HepG2 (cell line): Measurements from ENCODE around the gene PNMA3. TPM values are rescaled to one million over a fixed set of nuclear protein-coding genes. Genes with fewer than 3 reads are reported as not detected.
A peak's percentile ranks its signal among the peaks of the same experiment; 100 is the strongest.

Source experiments
- ATAC-seq: fragments of 200-7000 bp; cut with Tn5 transposase; 3 replicates; pipeline ENCODE4 v1.9.1; 2020; ENCODE audit warnings: mild to moderate bottlenecking, moderate library complexity
- BruUV-seq: library from RNA; stranded (reverse); fragments of 400-500 nt; replicated peaks from 2 replicates; lab custom pipeline; 2021; lab: Mats Ljungman, UMichigan
- CTCF ChIA-PET: fragments of 300-600 bp; formaldehyde crosslinking; extraction: SDS; loops from one replicate; lab custom pipeline; 2021; ENCODE audit warnings: low total read pairs, inconsistent platforms, low intra/inter-chr PET ratio; lab: Yijun Ruan, JAX
- POLR2A ChIA-PET: fragments of 350-600 bp; sonication (Branson Sonifier 250); formaldehyde crosslinking; loops from one replicate; lab custom pipeline; 2020; ENCODE audit warnings: antibody characterized with exemption, inconsistent platforms; lab: Yijun Ruan, JAX
- DNase-seq: peaks from one replicate; pipeline ENCODE4 v3.0.0-alpha.2; 2015; ENCODE audit warnings: low spot score
- FAIRE-seq: peaks from 3 replicates; lab custom pipeline; 2011; peaks lifted over from hg19 to GRCh38; lab: Jason Lieb, UNC
- H2AFZ ChIP-seq: one replicate; pipeline ENCODE4 v1.6.1; 2011; ENCODE audit warnings: low read length, inconsistent platforms
- H3K27ac ChIP-seq: fragments of 300-600 bp; 3 replicates; pipeline ENCODE4 v1.8.0; 2011; ENCODE audit warnings: mixed run types, mild to moderate bottlenecking, mixed read lengths, low read length, inconsistent platforms; ENCODE audit not compliant: insufficient read depth; ENCODE audit errors: extremely low read length
- H3K27me3 ChIP-seq, 2 experiments: fragments of 200-600 bp in 1 of 2; 2 replicates in 1 of 2; 3 replicates in 1 of 2; pipeline versions ENCODE4 v1.6.0 to v1.8.0; 2011; ENCODE audit warnings: low read length in 2 of 2, mild to moderate bottlenecking in 2 of 2, moderate library complexity in 2 of 2, inconsistent platforms in 1 of 2; ENCODE audit not compliant: insufficient read depth in 2 of 2, control insufficient read depth in 1 of 2
- H3K36me3 ChIP-seq, 2 experiments: fragments of 200-600 bp in 1 of 2; replicated peaks in 1 of 2; 2 replicates in 1 of 2; 3 replicates in 1 of 2; pipeline versions ENCODE4 v1.5.1 to v1.8.0; 2011; ENCODE audit warnings: low read length in 2 of 2, inconsistent platforms in 1 of 2; ENCODE audit not compliant: insufficient read depth in 2 of 2, control insufficient read depth in 1 of 2
- H3K4me1 ChIP-seq: 2 replicates; pipeline ENCODE4 v1.5.1; 2012; ENCODE audit warnings: low read length, inconsistent platforms; ENCODE audit not compliant: insufficient read depth
- H3K4me2 ChIP-seq: 2 replicates; pipeline ENCODE4 v1.6.0; 2011; ENCODE audit warnings: low read depth, low read length, inconsistent platforms
- H3K4me3 ChIP-seq, 3 experiments: fragments of 200-600 bp in 1 of 3; sonication (generic), shearing (Covaris generic) in 1 of 3; replicated peaks in 1 of 3; 2 replicates each; pipeline ENCODE4 v1.5.1; 2011 to 2016; ENCODE audit warnings: low read length in 3 of 3, inconsistent platforms in 2 of 3, low read depth in 2 of 3, mild to moderate bottlenecking in 2 of 3, control low read depth in 1 of 3, mixed read lengths in 1 of 3; ENCODE audit not compliant: insufficient read depth in 1 of 3
- H3K79me2 ChIP-seq: one replicate; pipeline ENCODE4 v1.6.1; 2011; ENCODE audit warnings: low read length, inconsistent platforms; ENCODE audit not compliant: insufficient read depth
- H3K9ac ChIP-seq: 2 replicates; pipeline ENCODE4 v1.6.0; 2011; ENCODE audit warnings: mild to moderate bottlenecking, low read depth, low read length, inconsistent platforms; ENCODE audit not compliant: insufficient read depth
- H3K9me3 ChIP-seq: 2 replicates; pipeline ENCODE4 v1.5.1; 2012; ENCODE audit warnings: mild to moderate bottlenecking, low read length
- H4K20me1 ChIP-seq: 2 replicates; pipeline ENCODE4 v1.6.0; 2011; ENCODE audit warnings: inconsistent platforms, mild to moderate bottlenecking, low read length, moderate library complexity; ENCODE audit not compliant: insufficient read depth
- FOXA3 ChIP-seq: IDR thresholded peaks from 2 replicates; pipeline ENCODE4 v1.6.1; 2016; ENCODE audit warnings: missing genetic modification reagents, missing compliant biosample characterization
- NR2F6 ChIP-seq, 2 experiments: IDR thresholded peaks; 2 replicates each; pipeline ENCODE4 v1.6.1; 2016; ENCODE audit warnings: antibody characterized with exemption in 1 of 2, mild to moderate bottlenecking in 1 of 2
- TEAD3 ChIP-seq: optimal IDR thresholded peaks from 2 replicates; pipeline ENCODE3; 2016; ENCODE audit warnings: borderline replicate concordance
- ZNF180 ChIP-seq: sonication (generic); formaldehyde crosslinking; IDR thresholded peaks from 2 replicates; pipeline ENCODE4 v1.4.0; 2020; ENCODE audit warnings: low read depth, missing genetic modification reagents, borderline replicate concordance
- ZNF382 ChIP-seq: sonication (generic); formaldehyde crosslinking; IDR thresholded peaks from 2 replicates; pipeline ENCODE4 v1.5.0; 2020; ENCODE audit warnings: missing genetic modification reagents, mild to moderate bottlenecking, borderline replicate concordance
- ZNF816 ChIP-seq: sonication (generic); formaldehyde crosslinking; IDR thresholded peaks from 2 replicates; pipeline ENCODE4 v1.8.0; 2022; ENCODE audit warnings: missing genetic modification reagents, mild to moderate bottlenecking, borderline replicate concordance
- WGBS: methylation state at CpG from one replicate; pipeline ENCODE4 v1.1.6; 2017; ENCODE audit warnings: low lambda C conversion rate; 5-methylcytosine and 5-hydroxymethylcytosine counted together
- in situ Hi-C: cut with HindIII; loops from 2 replicates; pipeline ENCODE4 v1.10.0; 2017; ENCODE audit warnings: low pct_unique_long_range_greater_than_20kb; ENCODE audit not compliant: extremely low pct_ligation_motif_present
- intact Hi-C: fragments of 100-400 bp; cut with micrococcal nuclease; formaldehyde crosslinking; loops from one replicate; pipeline ENCODE4 v1.10.0; 2022; ENCODE audit not compliant: unreplicated experiment
- polyA plus RNA-seq, 8 experiments: library from polyadenylated mRNA; depleted of rRNA in 3 of 8; stranded (reverse) in 7 of 8; unstranded in 1 of 8; fragments of >200 nt; fragmentation: Illumina TruSeq in 4 of 8; extraction: Trizol in 4 of 8; gene quantifications; 2 replicates each; pipeline versions ENCODE4 v1.2.1 to v1.2.3, GENCODE V29; 2011 to 2016; ENCODE audit warnings: low read depth in 4 of 8, missing spikeins in 1 of 8, mixed read lengths in 1 of 8; ENCODE audit not compliant: insufficient read depth in 1 of 8
- total RNA-seq, 5 experiments: library from RNA; depleted of rRNA; stranded (reverse); fragments of >200 nt; fragmentation: Illumina TruSeq; extraction: Trizol; gene quantifications; 2 replicates each; pipeline ENCODE4 v1.2.3, GENCODE V29; 2016; ENCODE audit warnings: low read depth in 1 of 5
- TF ChIP-seq, protein P1 (sequence below): sonication (generic); formaldehyde crosslinking; IDR thresholded peaks from 2 replicates; pipeline ENCODE4 v1.4.0; 2020; ENCODE audit warnings: missing genetic modification reagents
- TF ChIP-seq, protein P2 (sequence below): IDR thresholded peaks from 2 replicates; pipeline ENCODE4 v1.6.1; 2012; ENCODE audit warnings: inconsistent platforms
- TF ChIP-seq, protein P3 (sequence below): sonication (generic); formaldehyde crosslinking; IDR thresholded peaks from 2 replicates; pipeline ENCODE4 v1.8.0; 2022; ENCODE audit warnings: mild to moderate bottlenecking, missing genetic modification reagents, moderate library complexity
- TF ChIP-seq, protein P4 (sequence below): sonication (generic); formaldehyde crosslinking; IDR thresholded peaks from 2 replicates; pipeline ENCODE4 v1.8.1; 2023; ENCODE audit warnings: mild to moderate bottlenecking, moderate library complexity, missing genetic modification reagents
- TF ChIP-seq, protein P5 (sequence below): sonication (generic); formaldehyde crosslinking; IDR thresholded peaks from 2 replicates; pipeline ENCODE4 v1.4.0; 2020; ENCODE audit warnings: missing genetic modification reagents, borderline replicate concordance

PNMA3 gene
- total and polyA plus RNA-seq, 2 of the 13 experiments (the other 11 are each of a cell fraction or from before 2014, with no cell fraction given), result not detected

DNA sequence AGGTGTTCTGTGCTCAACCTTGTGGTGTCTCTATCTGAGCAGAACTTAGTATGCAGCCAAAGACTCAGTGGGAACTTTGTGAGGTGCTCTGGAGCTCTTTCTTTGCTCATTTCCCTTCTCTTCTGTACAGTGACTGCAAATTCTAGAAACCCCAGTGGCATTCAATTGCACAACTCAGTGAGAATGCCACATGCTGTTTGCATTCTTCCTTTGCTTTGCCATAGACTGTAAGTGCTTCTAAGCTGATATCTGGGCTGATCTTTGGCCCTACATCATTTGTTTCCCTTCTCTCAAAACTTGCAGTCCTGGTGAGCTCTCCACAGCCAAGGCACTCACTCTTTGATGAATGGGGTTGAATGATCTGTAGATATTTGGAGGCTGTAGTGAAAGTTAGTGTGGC lies 7.0 kb downstream of the PNMA3 start (continued):
- TF ChIP-seq, protein P1, sequence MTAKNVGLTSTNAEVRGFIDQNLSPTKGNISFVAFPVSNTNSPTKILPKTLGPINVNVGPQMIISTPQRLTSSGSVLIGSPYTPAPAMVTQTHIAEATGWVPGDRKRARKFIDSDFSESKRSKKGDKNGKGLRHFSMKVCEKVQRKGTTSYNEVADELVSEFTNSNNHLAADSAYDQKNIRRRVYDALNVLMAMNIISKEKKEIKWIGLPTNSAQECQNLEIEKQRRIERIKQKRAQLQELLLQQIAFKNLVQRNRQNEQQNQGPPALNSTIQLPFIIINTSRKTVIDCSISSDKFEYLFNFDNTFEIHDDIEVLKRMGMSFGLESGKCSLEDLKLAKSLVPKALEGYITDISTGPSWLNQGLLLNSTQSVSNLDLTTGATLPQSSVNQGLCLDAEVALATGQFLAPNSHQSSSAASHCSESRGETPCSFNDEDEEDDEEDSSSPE (CRISPR knock-in tag), result peak; percentile 62
- peak; percentile 86 for TF ChIP-seq TEAD3 (CRISPR knock-in tag)
- TF ChIP-seq, protein P2, sequence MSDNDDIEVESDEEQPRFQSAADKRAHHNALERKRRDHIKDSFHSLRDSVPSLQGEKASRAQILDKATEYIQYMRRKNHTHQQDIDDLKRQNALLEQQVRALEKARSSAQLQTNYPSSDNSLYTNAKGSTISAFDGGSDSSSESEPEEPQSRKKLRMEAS, result peak; percentile 79
- TF ChIP-seq ZNF180 (CRISPR knock-in tag), result no peak
- TF ChIP-seq FOXA3 (CRISPR knock-in tag), result peak; percentile 47; the same call in 1 of the 2 replicates

DNA sequence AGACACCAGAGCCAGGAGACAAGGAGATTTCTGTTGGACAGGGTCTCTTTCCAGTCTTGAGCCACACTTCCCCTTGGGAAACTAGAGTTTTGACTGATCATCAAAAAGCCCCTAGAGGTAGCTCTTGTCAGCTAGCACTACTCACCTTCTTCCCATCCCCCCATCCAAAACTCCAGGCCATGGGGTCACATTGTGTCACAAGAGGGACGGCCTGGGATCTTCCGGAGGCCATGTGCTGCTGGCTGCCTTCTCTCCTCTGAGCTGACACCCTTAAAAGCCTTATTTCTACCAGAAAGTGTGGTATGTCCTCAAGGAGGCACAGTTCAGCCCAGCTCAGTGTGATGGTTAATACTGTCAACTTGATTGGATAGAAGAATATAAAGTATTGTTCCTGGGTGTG lies 7.8 kb downstream of the PNMA3 start:
- intact Hi-C loops, result no loop called here
- FAIRE-seq (peak; percentile 21), ATAC-seq (no peak), DNase-seq (peak; percentile 10)
- Histone ChIP-seq H3K9me3 (no peaks in the 10 kb centered on the region), H3K27me3 (no peaks in the 10 kb centered on the region), H3K4me2 (peak overlapping the region; percentile 43; the same call in 1 of the 2 replicates), H3K27ac (peak overlapping the region; percentile 78), H2AFZ (peak overlapping the region; percentile 5), H3K9ac (no peak overlapping the region), H3K4me3 (no peak overlapping the region), H3K79me2 (no peaks in the 10 kb centered on the region), H3K36me3 (no peaks in the 10 kb centered on the region), H4K20me1 (no peaks in the 10 kb centered on the region), H3K4me1 (peaks cover 42% of the 10 kb centered on the region)
- in situ Hi-C loops, result no loop called here
- 0% methylated on average over 1 of the region's 2 CpGs for WGBS
- no TSS peak for BruUV-seq
- POLR2A ChIA-PET, result interaction anchor here (1.2 kb wide), 1 partner anchor 39 kb away, joined by 4 read pairs; no protein-coding TSS in a partner anchor
- no peak for TF ChIP-seq ZNF382
- no peak for TF ChIP-seq ZNF816 (CRISPR knock-in tag)
- TF ChIP-seq, protein P3, sequence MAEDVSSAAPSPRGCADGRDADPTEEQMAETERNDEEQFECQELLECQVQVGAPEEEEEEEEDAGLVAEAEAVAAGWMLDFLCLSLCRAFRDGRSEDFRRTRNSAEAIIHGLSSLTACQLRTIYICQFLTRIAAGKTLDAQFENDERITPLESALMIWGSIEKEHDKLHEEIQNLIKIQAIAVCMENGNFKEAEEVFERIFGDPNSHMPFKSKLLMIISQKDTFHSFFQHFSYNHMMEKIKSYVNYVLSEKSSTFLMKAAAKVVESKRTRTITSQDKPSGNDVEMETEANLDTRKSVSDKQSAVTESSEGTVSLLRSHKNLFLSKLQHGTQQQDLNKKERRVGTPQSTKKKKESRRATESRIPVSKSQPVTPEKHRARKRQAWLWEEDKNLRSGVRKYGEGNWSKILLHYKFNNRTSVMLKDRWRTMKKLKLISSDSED (CRISPR knock-in tag), result no peak
- TF ChIP-seq NR2F6 (IDR thresholded peaks at IDR 0.05), result no peak
- TF ChIP-seq NR2F6 (CRISPR knock-in tag; IDR thresholded peaks at IDR 0.05), result 0 out of 2 replicates have a peak, but pooled peaks have one; percentile 20
- TF ChIP-seq, protein P4, sequence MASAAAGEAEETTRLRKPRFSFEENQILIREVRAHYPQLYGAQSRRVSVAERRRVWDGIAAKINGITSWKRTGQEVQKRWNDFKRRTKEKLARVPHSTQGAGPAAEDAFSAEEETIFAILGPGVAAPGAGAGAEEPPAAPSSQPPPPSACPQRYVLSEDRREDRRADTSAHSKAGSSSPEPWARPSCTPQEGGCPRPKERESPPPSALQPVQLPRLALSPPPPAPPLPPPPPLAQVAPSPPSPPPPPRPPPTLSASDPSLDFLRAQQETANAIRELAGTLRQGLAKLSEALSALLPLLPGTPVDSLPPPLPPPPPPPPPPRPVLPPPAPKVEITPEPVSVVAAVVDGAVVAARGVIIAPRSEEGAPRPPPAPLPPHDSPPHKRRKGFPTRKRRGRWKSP (CRISPR knock-in tag), result no peak
- TF ChIP-seq, protein P5, sequence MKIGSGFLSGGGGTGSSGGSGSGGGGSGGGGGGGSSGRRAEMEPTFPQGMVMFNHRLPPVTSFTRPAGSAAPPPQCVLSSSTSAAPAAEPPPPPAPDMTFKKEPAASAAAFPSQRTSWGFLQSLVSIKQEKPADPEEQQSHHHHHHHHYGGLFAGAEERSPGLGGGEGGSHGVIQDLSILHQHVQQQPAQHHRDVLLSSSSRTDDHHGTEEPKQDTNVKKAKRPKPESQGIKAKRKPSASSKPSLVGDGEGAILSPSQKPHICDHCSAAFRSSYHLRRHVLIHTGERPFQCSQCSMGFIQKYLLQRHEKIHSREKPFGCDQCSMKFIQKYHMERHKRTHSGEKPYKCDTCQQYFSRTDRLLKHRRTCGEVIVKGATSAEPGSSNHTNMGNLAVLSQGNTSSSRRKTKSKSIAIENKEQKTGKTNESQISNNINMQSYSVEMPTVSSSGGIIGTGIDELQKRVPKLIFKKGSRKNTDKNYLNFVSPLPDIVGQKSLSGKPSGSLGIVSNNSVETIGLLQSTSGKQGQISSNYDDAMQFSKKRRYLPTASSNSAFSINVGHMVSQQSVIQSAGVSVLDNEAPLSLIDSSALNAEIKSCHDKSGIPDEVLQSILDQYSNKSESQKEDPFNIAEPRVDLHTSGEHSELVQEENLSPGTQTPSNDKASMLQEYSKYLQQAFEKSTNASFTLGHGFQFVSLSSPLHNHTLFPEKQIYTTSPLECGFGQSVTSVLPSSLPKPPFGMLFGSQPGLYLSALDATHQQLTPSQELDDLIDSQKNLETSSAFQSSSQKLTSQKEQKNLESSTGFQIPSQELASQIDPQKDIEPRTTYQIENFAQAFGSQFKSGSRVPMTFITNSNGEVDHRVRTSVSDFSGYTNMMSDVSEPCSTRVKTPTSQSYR (CRISPR knock-in tag), result peak; percentile 65; the same call in 1 of the 2 replicates
- TF ChIP-seq, all 625 proteins: peak for 2
- CTCF ChIA-PET, result no interaction called here
